Prostate gland (tissue), 2 donors: Measurements from ENCODE around the gene METRNL.

Experiments
- POLR2A ChIP-seq: fragments of 450-650 bp; IDR thresholded peaks from one replicate; pipeline ENCODE4 v1.6.1; 2016; ENCODE audit warnings: antibody characterized with exemption, mild to moderate bottlenecking
- TF ChIP-seq, protein P1 (sequence below), 4 experiments: fragments of 200-600 bp in 2 of 4; fragments of 450-650 bp in 2 of 4; sonication (generic) in 2 of 4; IDR thresholded peaks; 1 replicate in 3 of 4; 2 replicates in 1 of 4; pipeline ENCODE4 v1.5.1; 2016 to 2019; ENCODE audit warnings: antibody characterized with exemption in 4 of 4, mild to moderate bottlenecking in 2 of 4, moderate library complexity in 2 of 4

DNA sequence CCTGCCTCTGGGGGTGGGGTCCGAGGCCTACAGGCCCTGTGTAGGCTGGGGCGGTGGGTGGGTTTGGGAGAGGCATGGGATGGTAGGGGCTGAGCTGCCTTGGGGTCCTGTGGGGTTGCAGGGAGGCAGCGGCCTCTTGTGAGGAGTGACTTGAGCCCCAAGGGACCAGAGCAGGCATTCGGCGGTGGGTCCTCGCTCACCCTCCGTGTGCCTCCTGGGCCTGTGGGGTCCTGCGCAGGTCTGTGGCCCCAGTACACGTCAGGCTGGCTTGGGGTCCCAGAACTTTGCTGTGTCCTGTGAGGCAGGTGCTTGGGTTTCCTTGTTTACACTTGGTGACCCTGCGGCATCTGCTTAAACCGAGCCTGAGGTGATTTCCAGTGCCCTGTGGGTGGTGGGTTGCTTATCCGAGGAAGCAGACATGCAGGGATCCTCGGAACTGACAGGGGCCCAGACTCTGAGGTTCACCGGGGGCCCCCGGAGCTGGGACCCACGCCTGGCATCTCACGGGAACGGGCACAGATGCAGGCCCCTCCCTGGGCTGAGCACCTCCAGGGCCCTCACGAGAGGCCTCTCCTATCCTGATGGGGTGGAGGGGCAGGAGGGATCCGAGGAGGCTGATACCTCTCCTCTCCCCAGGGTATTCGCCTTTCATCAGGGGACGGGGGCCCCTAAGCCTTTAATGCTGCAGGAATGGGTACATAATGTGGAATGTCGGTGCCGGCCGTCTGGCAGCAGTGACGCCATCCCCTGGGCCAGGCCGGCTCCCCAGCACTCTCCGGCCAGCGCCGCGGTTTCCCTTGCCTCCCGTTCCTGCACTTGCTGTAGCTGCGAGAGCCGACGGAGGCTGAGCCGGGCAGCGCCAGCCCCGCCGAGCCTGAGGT lies 7.7 kb downstream of the METRNL start:
- TF ChIP-seq, protein P1, sequence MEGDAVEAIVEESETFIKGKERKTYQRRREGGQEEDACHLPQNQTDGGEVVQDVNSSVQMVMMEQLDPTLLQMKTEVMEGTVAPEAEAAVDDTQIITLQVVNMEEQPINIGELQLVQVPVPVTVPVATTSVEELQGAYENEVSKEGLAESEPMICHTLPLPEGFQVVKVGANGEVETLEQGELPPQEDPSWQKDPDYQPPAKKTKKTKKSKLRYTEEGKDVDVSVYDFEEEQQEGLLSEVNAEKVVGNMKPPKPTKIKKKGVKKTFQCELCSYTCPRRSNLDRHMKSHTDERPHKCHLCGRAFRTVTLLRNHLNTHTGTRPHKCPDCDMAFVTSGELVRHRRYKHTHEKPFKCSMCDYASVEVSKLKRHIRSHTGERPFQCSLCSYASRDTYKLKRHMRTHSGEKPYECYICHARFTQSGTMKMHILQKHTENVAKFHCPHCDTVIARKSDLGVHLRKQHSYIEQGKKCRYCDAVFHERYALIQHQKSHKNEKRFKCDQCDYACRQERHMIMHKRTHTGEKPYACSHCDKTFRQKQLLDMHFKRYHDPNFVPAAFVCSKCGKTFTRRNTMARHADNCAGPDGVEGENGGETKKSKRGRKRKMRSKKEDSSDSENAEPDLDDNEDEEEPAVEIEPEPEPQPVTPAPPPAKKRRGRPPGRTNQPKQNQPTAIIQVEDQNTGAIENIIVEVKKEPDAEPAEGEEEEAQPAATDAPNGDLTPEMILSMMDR (IDR thresholded peaks at IDR 0.05), result no peak
- TF ChIP-seq POLR2A, result no peak
